ENCODE measurements around the gene PPFIBP1. TPM values are rescaled to one million over a fixed set of nuclear protein-coding genes. Genes with fewer than 3 reads are reported as not detected.

PPFIBP1 gene
- total and polyA plus RNA-seq, 9 of the 15 experiments (the other 6 are each of a cell fraction or from before 2014, with no cell fraction given): 0.46 to 3.5 (median 1.8) TPM

- DNase-seq (ENCODE audit: extremely low read depth in 1 of 4, low spot score in 3 of 4) (no peak), FAIRE-seq (no peak), ATAC-seq (no peak)
- Histone ChIP-seq H3K9ac (ENCODE audit: insufficient read depth in 1 of 2, low read depth in 2 of 2, low read length in 2 of 2) (no peak overlapping the region), H3K27ac (ENCODE audit: extremely low read depth, low read depth, low read length) (no peak overlapping the region), H3K79me2 (ENCODE audit: control insufficient read depth, insufficient read depth, low read length) (no peaks in the 10 kb centered on the region), H3K36me3 (ENCODE audit: control insufficient read depth, insufficient read depth, low read length) (no peaks in the 10 kb centered on the region), H3K4me2 (ENCODE audit: insufficient read depth, low read length) (no peak overlapping the region), H3K4me3 (no peak overlapping the region), H4K20me1 (replicated peaks; ENCODE audit: control insufficient read depth, insufficient read depth, low read length) (no peaks in the 10 kb centered on the region), H3K9me3 (replicated peaks; ENCODE audit: control insufficient read depth, insufficient read depth, low read depth, low read length) (no peaks in the 10 kb centered on the region), H2AFZ (ENCODE audit: low read depth, low read length) (no peak overlapping the region), H3K4me1 (replicated peaks in 1 of 2; ENCODE audit: control insufficient read depth in 2 of 2, insufficient read depth in 2 of 2, low read length in 2 of 2) (no peaks in the 10 kb centered on the region), H3K9me1 (ENCODE audit: control insufficient read depth, insufficient read depth, low read length) (no peaks in the 10 kb centered on the region), H3K27me3 (ENCODE audit: control insufficient read depth in 2 of 2, insufficient read depth in 2 of 2, low read length in 2 of 2) (peaks cover 10 to 13% of the 10 kb centered on the region in 2 experiments; a peak in 3 of 5 replicates)
- no TSS peak for BruUV-seq (replicated peaks)
- POLR2A ChIA-PET: no interaction called here
- in situ Hi-C loops (cut with MboI): no loop called here
- CTCF ChIA-PET (ENCODE audit: low intra/inter-chr PET ratio): no interaction called here
- intact Hi-C loops (cut with micrococcal nuclease): no loop called here
- TF ChIP-seq PHTF2 (CRISPR knock-in tag; IDR thresholded peaks at IDR 0.05) (no peak), MXD1 (CRISPR knock-in tag; IDR thresholded peaks at IDR 0.05; ENCODE audit: borderline replicate concordance, poor library complexity, severe bottlenecking) (no peak), PCBP2 (IDR thresholded peaks at IDR 0.05; ENCODE audit: low read depth, low read length, poor library complexity, severe bottlenecking) (no peak), JUN (IDR thresholded peaks at IDR 0.05; ENCODE audit: borderline replicate concordance, low read depth, low read length) (no peak), JUN (CRISPR knock-in tag; IDR thresholded peaks at IDR 0.05; ENCODE audit: borderline replicate concordance) (no peak), NCOA6 (IDR thresholded peaks at IDR 0.05) (no peak), MED1 (CRISPR knock-in tag; IDR thresholded peaks at IDR 0.05; ENCODE audit: borderline replicate concordance) (no peak), SMC3 (conservative IDR thresholded peaks at IDR 0.05; ENCODE audit: insufficient read depth, low read depth, low read length) (no peak), JUND (IDR thresholded peaks at IDR 0.05; ENCODE audit: borderline replicate concordance, low read depth, low read length) (no peak), JUND (tag; IDR thresholded peaks at IDR 0.05; ENCODE audit: borderline replicate concordance, low read depth, low read length) (no peak), TAF15 (IDR thresholded peaks at IDR 0.05; ENCODE audit: low read depth, low read length) (no peak), PTRF (tag; IDR thresholded peaks at IDR 0.05) (no peak), ZNF263 (CRISPR knock-in tag; IDR thresholded peaks at IDR 0.05; ENCODE audit: borderline replicate concordance) (no peak), BACH1 (tag; IDR thresholded peaks at IDR 0.05) (no peak), HOXB6 (CRISPR knock-in tag; IDR thresholded peaks at IDR 0.05; ENCODE audit: borderline replicate concordance) (no peak), ZNF3 (CRISPR knock-in tag; IDR thresholded peaks at IDR 0.05) (no peak)
- TF ChIP-seq, protein P1, sequence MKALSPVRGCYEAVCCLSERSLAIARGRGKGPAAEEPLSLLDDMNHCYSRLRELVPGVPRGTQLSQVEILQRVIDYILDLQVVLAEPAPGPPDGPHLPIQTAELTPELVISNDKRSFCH (CRISPR knock-in tag; IDR thresholded peaks at IDR 0.05): no peak
- TF ChIP-seq, protein P1 (tag; IDR thresholded peaks at IDR 0.05): no peak
- TF ChIP-seq, protein P2, sequence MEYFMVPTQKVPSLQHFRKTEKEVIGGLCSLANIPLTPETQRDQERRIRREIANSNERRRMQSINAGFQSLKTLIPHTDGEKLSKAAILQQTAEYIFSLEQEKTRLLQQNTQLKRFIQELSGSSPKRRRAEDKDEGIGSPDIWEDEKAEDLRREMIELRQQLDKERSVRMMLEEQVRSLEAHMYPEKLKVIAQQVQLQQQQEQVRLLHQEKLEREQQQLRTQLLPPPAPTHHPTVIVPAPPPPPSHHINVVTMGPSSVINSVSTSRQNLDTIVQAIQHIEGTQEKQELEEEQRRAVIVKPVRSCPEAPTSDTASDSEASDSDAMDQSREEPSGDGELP (CRISPR knock-in tag; IDR thresholded peaks at IDR 0.05; ENCODE audit: borderline replicate concordance): no peak
- TF ChIP-seq, protein P3, sequence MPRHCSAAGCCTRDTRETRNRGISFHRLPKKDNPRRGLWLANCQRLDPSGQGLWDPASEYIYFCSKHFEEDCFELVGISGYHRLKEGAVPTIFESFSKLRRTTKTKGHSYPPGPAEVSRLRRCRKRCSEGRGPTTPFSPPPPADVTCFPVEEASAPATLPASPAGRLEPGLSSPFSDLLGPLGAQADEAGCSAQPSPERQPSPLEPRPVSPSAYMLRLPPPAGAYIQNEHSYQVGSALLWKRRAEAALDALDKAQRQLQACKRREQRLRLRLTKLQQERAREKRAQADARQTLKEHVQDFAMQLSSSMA (CRISPR knock-in tag; IDR thresholded peaks at IDR 0.05): no peak
- TF ChIP-seq, protein P4, sequence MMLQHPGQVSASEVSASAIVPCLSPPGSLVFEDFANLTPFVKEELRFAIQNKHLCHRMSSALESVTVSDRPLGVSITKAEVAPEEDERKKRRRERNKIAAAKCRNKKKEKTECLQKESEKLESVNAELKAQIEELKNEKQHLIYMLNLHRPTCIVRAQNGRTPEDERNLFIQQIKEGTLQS (IDR thresholded peaks at IDR 0.05): no peak
- TF ChIP-seq, protein P4 (CRISPR knock-in tag; conservative IDR thresholded peaks at IDR 0.05): no peak
These were observed 162.1 kb downstream of the PPFIBP1 start for GRCh38 chr12:27686147-27686546.

Data from K562 (cell line).